Sigmoid colon (tissue), 4 donors: Measurements from ENCODE around the gene TAMM41.

Experiments used
- CTCF ChIP-seq, 4 experiments: fragments of 450-650 bp in 3 of 4; fragments of 200-600 bp in 1 of 4; IDR thresholded peaks; one replicate each; pipeline ENCODE4 v1.5.1; 2016 to 2019; ENCODE audit warnings: antibody characterized with exemption in 4 of 4, mild to moderate bottlenecking in 3 of 4, moderate library complexity in 2 of 4
- POLR2A ChIP-seq, 2 donors: fragments of 450-650 bp; IDR thresholded peaks; one replicate each; pipeline ENCODE4 v1.6.1; 2016; ENCODE audit warnings: antibody characterized with exemption in 2 of 2, mild to moderate bottlenecking in 2 of 2, moderate library complexity in 2 of 2
- POLR2AphosphoS5 ChIP-seq, 4 donors: sonication (generic); formaldehyde crosslinking; IDR thresholded peaks; one replicate each; pipeline ENCODE4 v1.6.1; 2017; ENCODE audit warnings: antibody characterized with exemption in 4 of 4

DNA sequence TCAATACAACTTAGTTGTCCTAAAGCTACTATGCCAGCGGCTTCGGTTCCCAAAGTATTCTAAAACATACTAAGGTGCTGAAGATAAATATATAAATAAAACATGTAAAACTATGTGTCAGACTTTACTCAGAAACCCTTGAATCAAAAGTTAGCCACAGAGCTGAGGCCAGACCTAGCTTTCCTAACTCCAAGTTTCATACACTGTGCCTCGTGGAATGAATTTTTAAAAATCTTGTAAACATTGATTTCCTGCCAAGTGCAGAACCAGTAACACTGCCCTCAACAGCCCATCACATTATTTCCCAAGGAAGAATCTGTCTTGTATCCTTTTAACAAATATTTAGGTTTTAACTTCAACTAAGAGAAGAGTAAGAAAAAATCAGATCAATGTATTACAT is 36.4 kb downstream of the TAMM41 start:
- TF ChIP-seq POLR2A (IDR thresholded peaks at IDR 0.05) = no peak
- TF ChIP-seq CTCF (IDR thresholded peaks at IDR 0.05) = no peak
- TF ChIP-seq POLR2AphosphoS5 (IDR thresholded peaks at IDR 0.05) = no peak
